Type B pancreatic cell (in vitro differentiated cells): ENCODE data around the gene PLAC9. TPM values are rescaled to one million over a fixed set of nuclear protein-coding genes. Genes with fewer than 3 reads are reported as not detected.
A peak's percentile ranks its signal among the peaks of the same experiment; 100 is the strongest.

Experiments used
- DNase-seq: peaks from one replicate; pipeline ENCODE4 v3.0.0; 2021; ENCODE audit warnings: mixed read lengths; ENCODE audit not compliant: unreplicated experiment; ENCODE audit errors: extremely low spot score
- H3K27ac Mint-ChIP-seq: 2 replicates; pipeline ENCODE4 v1.8.0; 2021; ENCODE audit warnings: mild to moderate bottlenecking, mixed read lengths
- H3K27me3 Mint-ChIP-seq: 2 replicates; pipeline ENCODE4 v1.8.0; 2021; ENCODE audit warnings: mixed read lengths
- H3K36me3 Mint-ChIP-seq: 2 replicates; pipeline ENCODE4 v1.8.0; 2021; ENCODE audit warnings: mixed read lengths
- H3K4me1 Mint-ChIP-seq: one replicate; pipeline ENCODE4 v1.8.0; 2021; ENCODE audit warnings: mixed read lengths; ENCODE audit not compliant: unreplicated experiment
- H3K4me3 Mint-ChIP-seq: 2 replicates; pipeline ENCODE4 v1.8.0; 2021; ENCODE audit warnings: mild to moderate bottlenecking, mixed read lengths
- H3K9me3 Mint-ChIP-seq: 2 replicates; pipeline ENCODE4 v1.8.0; 2021; ENCODE audit warnings: mixed read lengths
- total RNA-seq: library from RNA; stranded (reverse); gene quantifications from 2 replicates; pipeline ENCODE4 v1.2.1, GENCODE V29; 2021; ENCODE audit warnings: low replicate concordance
- TF ChIP-seq, protein P1 (sequence below): fragments of 200-600 bp; sonication (generic); conservative IDR thresholded peaks from 2 replicates; pipeline ENCODE4 v1.5.0; 2021; ENCODE audit warnings: antibody characterized with exemption, mild to moderate bottlenecking

PLAC9 gene
- total RNA-seq, 1 donor from 2014 or later: 8.2 TPM

DNA sequence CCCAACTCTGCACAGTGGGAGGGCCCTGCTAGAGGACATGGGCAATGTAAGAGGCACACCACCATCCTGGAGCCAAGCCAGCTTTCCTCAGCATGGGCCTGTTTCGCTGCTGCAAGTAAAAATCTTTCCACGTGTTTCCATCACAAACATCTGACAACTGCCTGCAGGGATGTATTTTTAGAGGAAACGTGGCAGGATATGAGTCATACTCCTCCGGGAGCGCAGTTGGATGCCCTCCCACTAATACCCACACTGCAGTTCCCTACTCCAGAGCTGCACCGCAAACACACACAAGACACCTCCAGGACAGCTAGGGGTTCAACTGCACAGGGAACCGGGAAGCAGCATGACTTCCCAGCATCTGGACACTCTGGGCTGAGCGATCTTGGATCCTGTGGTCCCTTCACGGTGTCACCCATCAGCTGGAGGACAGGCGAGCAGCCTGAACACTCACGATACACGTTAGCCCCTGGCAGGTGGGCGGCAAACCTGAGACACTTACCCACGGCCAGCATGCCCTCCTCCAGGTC lies 26.1 kb downstream of the PLAC9 start:
- Mint-ChIP-seq H3K9me3 (no peaks in the 10 kb centered on the region), H3K4me1 (peaks cover 25% of the 10 kb centered on the region), H3K4me3 (peak overlapping the region; percentile 20), H3K27me3 (no peaks in the 10 kb centered on the region), H3K27ac (peak overlapping the region; percentile 28), H3K36me3 (peaks cover 50% of the 10 kb centered on the region)
- no peak for DNase-seq
- TF ChIP-seq, protein P1, sequence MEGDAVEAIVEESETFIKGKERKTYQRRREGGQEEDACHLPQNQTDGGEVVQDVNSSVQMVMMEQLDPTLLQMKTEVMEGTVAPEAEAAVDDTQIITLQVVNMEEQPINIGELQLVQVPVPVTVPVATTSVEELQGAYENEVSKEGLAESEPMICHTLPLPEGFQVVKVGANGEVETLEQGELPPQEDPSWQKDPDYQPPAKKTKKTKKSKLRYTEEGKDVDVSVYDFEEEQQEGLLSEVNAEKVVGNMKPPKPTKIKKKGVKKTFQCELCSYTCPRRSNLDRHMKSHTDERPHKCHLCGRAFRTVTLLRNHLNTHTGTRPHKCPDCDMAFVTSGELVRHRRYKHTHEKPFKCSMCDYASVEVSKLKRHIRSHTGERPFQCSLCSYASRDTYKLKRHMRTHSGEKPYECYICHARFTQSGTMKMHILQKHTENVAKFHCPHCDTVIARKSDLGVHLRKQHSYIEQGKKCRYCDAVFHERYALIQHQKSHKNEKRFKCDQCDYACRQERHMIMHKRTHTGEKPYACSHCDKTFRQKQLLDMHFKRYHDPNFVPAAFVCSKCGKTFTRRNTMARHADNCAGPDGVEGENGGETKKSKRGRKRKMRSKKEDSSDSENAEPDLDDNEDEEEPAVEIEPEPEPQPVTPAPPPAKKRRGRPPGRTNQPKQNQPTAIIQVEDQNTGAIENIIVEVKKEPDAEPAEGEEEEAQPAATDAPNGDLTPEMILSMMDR: no peak

DNA sequence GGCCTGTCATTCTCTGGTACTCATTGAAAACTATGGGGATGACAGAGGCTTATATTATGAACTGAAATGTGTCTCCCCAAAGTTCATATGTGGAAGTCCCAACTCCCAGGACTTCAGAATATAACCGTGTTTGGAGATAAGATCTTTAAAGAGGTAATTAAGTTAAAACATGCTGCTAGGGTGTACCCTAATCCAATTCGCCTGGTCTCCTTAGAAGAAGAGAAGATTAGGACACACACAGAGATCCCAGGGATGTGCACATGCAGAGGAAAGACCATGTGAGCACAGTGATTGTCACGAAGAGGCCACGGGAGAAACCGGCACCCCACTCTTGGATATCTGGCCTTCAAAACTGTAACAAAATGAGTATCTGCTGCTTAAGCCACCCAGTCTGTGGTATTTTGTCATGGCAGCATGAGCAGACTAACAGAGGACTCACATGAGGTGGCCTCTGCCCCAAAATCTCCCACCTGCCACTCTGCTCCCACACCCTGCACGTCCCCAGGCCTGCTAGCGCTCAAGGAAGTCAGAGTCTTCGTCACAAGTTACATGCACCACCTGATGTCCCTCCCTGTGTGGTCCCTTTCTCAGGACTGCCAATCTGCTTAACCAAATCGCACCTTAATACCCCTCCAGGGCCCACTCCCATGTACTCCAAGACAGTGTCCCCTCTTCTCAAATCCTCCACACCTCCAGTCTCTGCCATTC lies 26.8 kb downstream of the PLAC9 start:
- Mint-ChIP-seq H3K36me3 (peaks cover 53% of the 10 kb centered on the region), H3K9me3 (no peaks in the 10 kb centered on the region), H3K27ac (peak overlapping the region; percentile 28), H3K4me1 (peaks cover 28% of the 10 kb centered on the region), H3K4me3 (no peak overlapping the region), H3K27me3 (no peaks in the 10 kb centered on the region)
- TF ChIP-seq, protein P1: no peak
- DNase-seq: no peak

DNA sequence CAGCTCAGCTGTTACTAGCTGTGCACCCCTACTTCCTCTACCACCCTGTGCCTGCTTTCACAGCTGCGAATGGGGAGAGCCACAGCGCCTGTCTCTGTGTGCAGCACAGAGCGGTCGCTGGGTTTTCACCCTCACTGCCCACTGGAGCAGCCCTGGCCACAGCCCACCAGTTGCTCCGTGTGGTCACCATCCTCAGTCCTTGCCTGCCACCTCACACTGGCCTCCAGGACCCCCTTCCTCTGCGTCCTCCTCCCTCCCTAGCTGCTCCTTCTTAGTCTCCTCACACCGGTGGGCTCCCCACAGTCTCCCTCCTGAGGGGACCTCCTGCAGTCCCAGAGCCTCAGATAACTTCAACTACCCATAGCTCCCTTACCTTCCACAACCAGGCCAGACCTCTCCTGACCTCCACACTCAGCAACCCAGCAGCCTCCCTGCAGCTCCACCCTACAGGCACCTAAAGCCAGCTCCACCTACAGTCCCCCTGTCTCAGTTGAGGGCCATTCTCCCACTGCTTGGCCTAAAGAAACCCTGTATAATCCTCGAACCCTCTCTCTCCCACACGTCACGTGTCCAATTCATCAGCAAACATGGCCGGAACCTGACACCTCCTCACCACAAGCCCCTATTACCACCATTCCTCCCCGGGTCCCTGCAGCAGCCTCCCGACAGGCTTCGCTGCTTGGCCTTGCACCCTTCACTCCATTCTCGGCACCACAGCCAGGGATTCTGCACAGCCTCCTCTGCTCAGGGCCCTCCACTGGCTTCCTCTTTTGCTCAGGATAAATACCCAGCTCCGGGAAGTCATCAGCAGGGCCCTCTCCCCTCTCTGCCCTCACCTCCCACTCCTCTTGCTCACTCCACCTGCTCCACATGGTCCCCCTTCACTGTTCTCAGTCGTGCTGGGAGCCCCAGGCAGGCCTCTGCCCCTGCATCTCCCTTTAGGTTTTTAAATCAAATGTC lies 28.1 kb downstream of the PLAC9 start:
- no peak overlapping the region for H3K4me3 Mint-ChIP-seq
- peaks cover 45% of the 10 kb centered on the region for H3K36me3 Mint-ChIP-seq
- no peak for DNase-seq
- TF ChIP-seq, protein P1: no peak
- peak overlapping the region; percentile 57 for H3K27ac Mint-ChIP-seq
- peaks cover 19% of the 10 kb centered on the region for H3K4me1 Mint-ChIP-seq
- H3K9me3 Mint-ChIP-seq: no peaks in the 10 kb centered on the region
- no peaks in the 10 kb centered on the region for H3K27me3 Mint-ChIP-seq

DNA sequence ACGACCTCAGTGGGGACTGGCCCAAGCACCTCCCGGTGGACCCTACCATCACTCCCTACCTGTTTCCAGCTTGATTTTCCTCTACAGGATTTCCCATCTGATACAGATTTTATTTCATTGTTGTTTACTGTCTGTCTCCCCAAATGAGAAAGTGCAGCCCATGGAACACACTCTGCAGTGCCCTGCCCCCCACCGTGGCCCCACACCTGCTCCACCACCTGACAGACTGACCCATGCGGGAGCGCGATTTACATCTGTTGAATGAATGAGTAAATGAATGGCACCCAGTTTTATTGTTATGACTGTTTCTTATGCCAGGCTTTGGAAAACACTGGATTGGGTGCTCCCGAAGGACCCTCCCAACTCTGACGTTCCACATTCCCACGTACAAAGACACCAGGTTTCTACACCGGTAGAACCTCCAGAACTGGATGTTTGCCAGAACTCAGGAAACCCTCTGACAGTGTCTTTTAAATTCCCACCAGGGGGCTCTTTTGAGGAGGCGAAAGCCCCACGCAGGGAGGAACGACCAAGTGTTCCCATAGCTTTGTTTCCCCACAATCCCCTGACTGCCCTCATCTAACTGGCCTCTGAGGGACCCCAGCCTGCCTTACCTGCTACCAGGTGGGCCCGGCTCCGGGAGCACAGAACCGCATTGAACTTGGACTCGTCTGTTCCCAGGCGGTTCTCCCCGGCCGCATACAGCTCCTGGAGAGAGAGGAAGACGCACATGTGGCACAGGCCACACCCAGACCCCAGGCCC lies 29.0 kb downstream of the PLAC9 start:
- Mint-ChIP-seq H3K4me3 (no peak overlapping the region), H3K27me3 (no peaks in the 10 kb centered on the region), H3K4me1 (peaks cover 27% of the 10 kb centered on the region), H3K9me3 (no peaks in the 10 kb centered on the region), H3K36me3 (peaks cover 45% of the 10 kb centered on the region), H3K27ac (peak overlapping the region; percentile 57)
- DNase-seq: no peak
- TF ChIP-seq, protein P1: peak; percentile 60

DNA sequence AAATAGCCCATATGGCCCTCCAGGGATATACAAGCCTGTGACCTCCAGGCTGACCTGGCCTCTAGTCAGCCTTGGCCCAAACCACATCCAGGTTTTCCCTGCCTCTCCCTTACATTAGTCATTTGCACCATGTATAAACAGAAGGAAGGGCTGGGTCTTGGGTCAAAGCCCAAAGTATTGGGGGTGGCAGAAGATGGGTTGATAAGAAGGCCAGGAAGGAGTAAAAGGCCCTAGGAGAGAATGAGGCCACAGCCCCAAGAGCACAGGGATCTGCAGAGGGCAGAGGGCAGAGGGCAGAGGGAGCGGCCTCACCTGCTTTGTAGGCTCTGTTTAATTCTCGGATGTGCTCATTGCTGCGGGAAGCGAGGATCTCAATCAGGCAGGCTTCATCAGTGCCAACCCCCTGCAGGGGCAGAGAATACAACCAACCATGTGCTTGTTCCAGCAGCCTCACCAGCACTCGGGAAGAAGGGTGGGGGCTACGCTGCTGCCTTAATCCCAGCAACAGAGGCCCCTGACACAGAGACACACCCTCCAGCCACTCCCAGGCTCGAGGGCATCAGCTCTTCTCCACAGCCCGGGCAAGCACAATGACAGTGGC lies 31.3 kb downstream of the PLAC9 start:
- Mint-ChIP-seq H3K9me3 (no peaks in the 10 kb centered on the region), H3K36me3 (peaks cover 29% of the 10 kb centered on the region), H3K4me1 (peaks cover 22% of the 10 kb centered on the region), H3K27me3 (no peaks in the 10 kb centered on the region), H3K27ac (peak overlapping the region; percentile 78), H3K4me3 (peak overlapping the region; percentile 41)
- DNase-seq: no peak
- TF ChIP-seq, protein P1: no peak
